ENCODE data around the gene NPIPB4. TPM values are rescaled to one million over a fixed set of nuclear protein-coding genes. Genes with fewer than 3 reads are reported as not detected.

Gene NPIPB4
- total RNA-seq: 207 TPM

DNA sequence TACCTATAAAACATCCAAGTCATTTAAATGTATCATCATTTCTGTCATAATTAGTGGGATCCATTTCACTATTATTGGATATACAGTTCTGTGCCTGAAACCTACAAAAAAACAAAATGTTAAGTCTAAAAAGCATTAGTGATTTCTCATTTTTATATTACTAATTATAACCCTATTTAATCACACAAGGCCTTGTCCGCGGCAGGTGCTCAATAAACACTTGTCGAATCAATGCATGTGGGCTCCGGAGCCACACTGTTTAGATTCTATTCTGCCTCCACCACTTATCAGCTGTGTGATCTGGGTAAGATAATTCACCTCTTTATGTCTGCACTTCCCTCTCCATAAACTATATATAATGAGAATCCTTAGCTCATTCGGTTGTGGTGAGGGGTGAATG is at the start of gene NPIPB4:
NPIPB4 (minus strand) TSS at position 101 of the 400 bp plus-strand sequence. CDS start 378 bp downstream, outside the sequence.

Small RNA genes lying within 50 kb of the gene (small RNA-seq; reads per million reads assigned to genes)
- gene AC092375.3 (ENCODE audit: low replicate concordance): not detected

Other genes with a start within 250 kb of the NPIPB4 start
- 1.6 TPM for gene IGSF6, start 205.1 kb downstream of the NPIPB4 start, total RNA-seq
- 1.9 TPM for gene OTOA, start 193.8 kb downstream of the NPIPB4 start, total RNA-seq
- 266 TPM for gene UQCRC2, start 95.6 kb upstream of the NPIPB4 start, total RNA-seq
- gene PDZD9, start 143.4 kb upstream of the NPIPB4 start, total RNA-seq: not detected
- 47.9 TPM for gene MOSMO, start 150.4 kb upstream of the NPIPB4 start, total RNA-seq
- gene VWA3A, start 234.8 kb upstream of the NPIPB4 start, total RNA-seq: 3.4 TPM

All from parietal lobe (tissue), 2 donors.